ENCODE data around the gene MYO18B.

MYO18B gene

DNA sequence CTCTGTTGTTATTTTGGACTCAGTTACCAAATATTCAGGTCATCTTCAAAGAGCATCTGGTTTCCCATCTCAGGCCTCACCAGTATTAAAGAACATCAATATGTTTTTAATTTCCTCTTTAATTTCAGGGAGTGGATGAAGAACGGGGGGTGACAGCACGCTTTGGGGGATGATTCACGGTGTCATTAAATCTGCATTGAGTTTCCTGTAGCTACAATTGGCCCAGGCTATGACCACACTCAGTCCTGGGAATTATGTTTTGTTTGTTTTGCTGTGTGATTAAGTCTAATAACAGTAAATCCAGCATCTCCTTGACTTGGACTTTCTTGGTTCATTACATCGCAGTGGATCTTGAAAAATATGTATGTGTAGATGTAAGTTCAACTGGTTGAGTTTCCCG lies 277.6 kb downstream of the MYO18B start:
- no peak overlapping the region for H3K27ac ChIP-seq
- DNase-seq (ENCODE audit: low read depth, low spot score), result no peak

DNA sequence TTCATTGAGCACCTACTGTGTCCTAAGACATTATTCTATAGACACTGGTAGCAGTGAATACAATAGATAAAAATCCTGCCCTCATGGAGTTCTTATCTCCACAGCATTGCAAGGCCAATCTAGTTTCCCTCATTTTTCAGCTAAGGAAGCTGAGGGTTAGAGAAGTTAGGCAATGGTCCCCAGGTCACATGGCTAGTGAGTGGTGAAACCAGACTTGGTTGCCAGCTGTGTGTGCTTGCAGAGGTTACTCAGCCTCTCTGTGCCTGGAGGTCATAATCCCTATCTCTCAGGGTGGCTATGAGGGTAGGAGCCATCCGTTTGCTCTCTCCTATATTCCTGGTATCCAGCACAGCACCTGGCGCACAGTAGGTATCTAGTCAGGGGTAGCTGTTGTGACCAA lies 279.5 kb downstream of the MYO18B start:
- H3K27ac ChIP-seq, result no peak overlapping the region

DNA sequence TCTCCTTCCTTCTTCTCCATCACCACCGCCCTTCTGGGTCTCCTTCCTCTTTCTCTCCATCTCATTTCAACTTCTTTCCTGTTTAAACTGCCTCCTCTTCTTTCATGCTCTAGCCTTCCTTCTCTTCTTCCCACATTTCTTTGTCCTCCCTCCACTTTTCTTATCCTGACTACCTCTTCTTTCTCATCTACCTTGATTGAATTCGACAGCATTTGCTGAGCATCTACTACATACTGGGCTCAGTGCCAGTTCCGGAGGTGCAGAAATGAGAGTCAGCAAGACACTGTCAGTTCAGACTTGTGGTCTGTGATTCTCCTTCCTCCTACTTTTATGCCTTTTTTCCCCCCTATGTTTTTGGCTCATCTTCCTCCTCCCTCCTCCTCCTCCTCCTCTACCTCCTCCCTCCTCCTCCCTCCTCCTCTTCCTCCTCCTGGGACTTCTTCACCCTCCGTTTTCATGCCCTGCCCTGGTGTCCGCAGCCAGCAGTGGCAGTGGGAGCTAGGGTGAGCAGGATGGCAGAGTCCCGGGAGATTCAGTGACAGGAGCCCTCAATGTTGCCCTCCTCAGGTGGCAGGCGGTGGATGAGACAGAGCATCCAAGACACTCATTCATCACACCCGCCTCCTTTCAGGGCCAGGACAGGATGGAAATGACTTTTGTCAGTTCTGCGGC lies 281.3 kb downstream of the MYO18B start:
- H3K27ac ChIP-seq, result no peak overlapping the region
- no peak for DNase-seq (ENCODE audit: low read depth, low spot score)

More for the DNA sequence above, 279.5 kb downstream of the MYO18B start:
- no peak for DNase-seq (ENCODE audit: low read depth, low spot score)

- H3K27ac ChIP-seq, result no peak overlapping the region
These were observed 283.6 kb downstream of the MYO18B start for GRCh38 chr22:26025626-26026025.

DNA sequence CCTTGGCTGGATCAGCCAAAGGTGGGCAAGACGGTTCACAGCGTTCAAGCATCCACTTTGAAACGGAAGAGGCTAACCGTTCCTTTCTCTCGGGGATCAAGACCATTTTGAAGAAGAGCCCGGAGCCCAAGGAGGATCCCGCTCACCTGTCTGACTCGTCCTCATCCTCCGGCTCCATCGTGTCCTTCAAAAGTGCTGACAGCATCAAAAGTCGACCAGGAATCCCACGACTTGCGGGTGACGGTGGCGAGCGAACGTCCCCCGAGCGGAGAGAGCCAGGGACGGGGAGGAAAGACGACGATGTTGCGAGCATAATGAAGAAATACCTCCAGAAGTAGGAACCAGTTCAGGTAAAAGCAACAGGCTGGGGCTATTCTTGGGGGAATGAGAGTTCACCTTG lies 285.4 kb downstream of the MYO18B start:
- no peak for DNase-seq (ENCODE audit: low read depth, low spot score)
- no peak overlapping the region for H3K27ac ChIP-seq

More at GRCh38 chr22:26025626-26026025, 283.6 kb downstream of the MYO18B start:
- DNase-seq (ENCODE audit: low read depth, low spot score), result no peak

- no peak overlapping the region for H3K27ac ChIP-seq
- DNase-seq (ENCODE audit: low read depth, low spot score), result no peak
These were observed 289.7 kb downstream of the MYO18B start for GRCh38 chr22:26031641-26032040.

GRCh38 chr22:26033071-26033470 lies 291.1 kb downstream of the MYO18B start:
- no peak for DNase-seq (ENCODE audit: low read depth, low spot score)
- H3K27ac ChIP-seq, result no peak overlapping the region

GRCh38 chr22:26033586-26033985 lies 291.6 kb downstream of the MYO18B start:
- DNase-seq (ENCODE audit: low read depth, low spot score), result no peak

GRCh38 chr22:26035523-26035922 lies 293.5 kb downstream of the MYO18B start:
- no peak overlapping the region for H3K27ac ChIP-seq
- no peak for DNase-seq (ENCODE audit: low read depth, low spot score)

More at GRCh38 chr22:26033586-26033985, 291.6 kb downstream of the MYO18B start:
- H3K27ac ChIP-seq, result no peak overlapping the region

DNA sequence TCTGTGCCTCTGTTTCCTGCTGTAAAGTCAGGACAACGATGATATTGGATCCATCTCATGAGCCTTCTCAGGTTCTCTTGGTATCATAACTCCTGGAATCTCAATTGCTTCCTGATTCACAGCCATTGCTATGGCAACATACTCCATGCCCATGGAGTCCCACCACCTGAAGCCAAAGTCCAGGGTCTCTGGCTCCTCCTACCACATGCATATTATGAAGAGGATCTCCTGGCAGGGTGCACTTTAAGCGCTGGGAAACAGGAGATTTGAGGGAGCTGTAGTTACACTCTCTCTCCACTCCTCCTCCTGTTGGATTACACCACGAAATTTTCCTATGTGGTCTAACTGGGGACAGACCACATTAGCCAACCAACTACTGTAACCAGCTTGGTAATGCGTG lies 296.4 kb downstream of the MYO18B start:
- no peak for DNase-seq (ENCODE audit: low read depth, low spot score)
- no peak overlapping the region for H3K27ac ChIP-seq

DNA sequence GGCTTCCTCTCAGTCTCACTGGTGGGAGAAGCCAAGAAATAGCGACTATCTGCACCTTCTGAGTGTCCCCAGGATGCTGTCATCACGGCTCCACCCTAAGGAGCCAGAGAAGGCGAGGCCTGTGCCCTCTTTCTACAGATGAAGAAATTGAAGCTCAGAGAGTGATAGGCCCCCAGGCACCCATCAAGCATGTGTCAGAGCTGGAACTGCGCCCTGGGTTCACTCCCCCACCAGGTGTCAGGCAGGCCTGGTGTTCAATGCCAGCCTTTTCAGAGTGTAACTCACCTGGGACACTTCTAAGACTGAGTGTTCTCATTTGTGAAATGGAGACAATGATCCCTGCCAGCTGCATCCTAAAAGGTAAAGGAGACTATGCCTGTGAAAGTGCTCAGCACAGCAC lies 299.9 kb downstream of the MYO18B start:
- no peak overlapping the region for H3K27ac ChIP-seq
- no peak for DNase-seq (ENCODE audit: low read depth, low spot score)

GRCh38 chr22:26043031-26043430 lies 301.0 kb downstream of the MYO18B start:
- H3K27ac ChIP-seq, result no peak overlapping the region
- DNase-seq (ENCODE audit: low read depth, low spot score), result no peak

DNA sequence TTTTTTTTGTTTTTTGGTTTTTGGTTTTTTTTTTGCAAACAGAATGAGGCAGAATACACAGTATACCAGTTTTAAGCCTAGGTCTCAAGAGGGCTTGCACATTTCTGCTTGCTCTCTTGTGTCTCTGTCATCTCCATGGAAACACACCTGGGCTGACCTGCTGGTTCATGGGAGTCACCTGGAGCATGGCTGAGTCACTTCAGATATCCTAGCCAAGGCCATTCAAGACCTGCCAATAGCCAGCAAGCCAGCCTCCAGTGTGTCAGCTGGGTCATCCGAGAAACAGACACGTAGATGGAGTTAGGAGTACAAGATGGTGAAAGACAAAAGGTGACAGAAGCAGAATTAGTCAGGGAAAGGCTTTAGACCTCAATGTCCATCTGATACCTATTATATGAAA lies 303.1 kb downstream of the MYO18B start:
- DNase-seq (ENCODE audit: low read depth, low spot score), result no peak
- H3K27ac ChIP-seq, result no peak overlapping the region

GRCh38 chr22:26045860-26046259 lies 303.9 kb downstream of the MYO18B start:
- no peak for DNase-seq (ENCODE audit: low read depth, low spot score)
- H3K27ac ChIP-seq, result no peak overlapping the region

GRCh38 chr22:26047516-26047915 lies 305.5 kb downstream of the MYO18B start:
- H3K27ac ChIP-seq, result no peak overlapping the region
- no peak for DNase-seq (ENCODE audit: low read depth, low spot score)

GRCh38 chr22:26047920-26048319 lies 305.9 kb downstream of the MYO18B start:
- no peak for DNase-seq (ENCODE audit: low read depth, low spot score)
- no peak overlapping the region for H3K27ac ChIP-seq

DNA sequence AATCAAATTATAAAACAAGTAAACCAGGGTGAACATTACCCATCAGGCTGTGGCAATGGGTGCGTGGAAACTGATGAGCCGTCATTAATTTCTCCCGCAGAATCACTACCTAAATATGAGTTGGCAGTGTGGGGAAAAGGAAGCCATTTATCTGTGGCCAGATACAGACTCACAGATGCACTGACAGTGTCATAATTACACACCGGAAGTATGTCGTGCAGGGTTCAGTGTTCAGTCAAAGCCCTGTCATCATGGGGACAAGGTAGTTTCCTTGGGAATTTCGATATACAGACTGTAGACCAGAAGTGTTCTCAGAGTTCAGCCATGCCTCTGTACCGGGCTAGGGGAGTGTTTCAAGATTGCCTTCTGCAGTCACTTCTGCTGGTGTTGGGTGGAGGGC lies 308.1 kb downstream of the MYO18B start:
- DNase-seq (ENCODE audit: low read depth, low spot score), result no peak

DNA sequence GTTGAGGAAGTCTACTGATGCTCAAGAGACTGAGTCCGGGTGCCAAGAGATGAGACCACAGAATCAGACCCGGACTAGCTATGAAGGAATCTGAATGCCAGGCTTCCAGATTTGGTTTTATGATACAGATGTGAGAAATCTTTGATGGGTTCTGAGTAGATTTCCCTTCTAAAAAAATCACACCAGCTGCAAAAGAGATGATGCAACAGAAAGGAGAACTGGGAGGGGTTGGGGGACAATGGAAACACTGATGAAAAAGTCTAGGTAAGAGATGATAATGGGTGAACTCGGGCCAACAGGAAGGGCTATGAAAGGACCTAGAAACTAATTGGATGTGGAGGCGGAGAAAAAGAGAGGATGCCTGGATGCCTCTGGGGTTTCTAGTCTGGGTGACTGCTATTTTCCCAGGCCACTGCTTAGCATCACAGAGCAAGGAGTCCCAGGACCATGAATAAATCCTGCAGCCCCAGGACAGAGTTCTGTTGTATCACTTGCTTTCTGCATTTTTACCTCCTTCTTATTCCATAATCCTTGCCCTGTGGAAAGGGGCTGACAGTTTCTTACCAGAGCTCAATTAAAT lies 311.8 kb downstream of the MYO18B start:
- H3K27ac ChIP-seq, result no peak overlapping the region
- DNase-seq (ENCODE audit: low read depth, low spot score), result no peak

More for the DNA sequence above, 308.1 kb downstream of the MYO18B start:
- no peak overlapping the region for H3K27ac ChIP-seq

DNA sequence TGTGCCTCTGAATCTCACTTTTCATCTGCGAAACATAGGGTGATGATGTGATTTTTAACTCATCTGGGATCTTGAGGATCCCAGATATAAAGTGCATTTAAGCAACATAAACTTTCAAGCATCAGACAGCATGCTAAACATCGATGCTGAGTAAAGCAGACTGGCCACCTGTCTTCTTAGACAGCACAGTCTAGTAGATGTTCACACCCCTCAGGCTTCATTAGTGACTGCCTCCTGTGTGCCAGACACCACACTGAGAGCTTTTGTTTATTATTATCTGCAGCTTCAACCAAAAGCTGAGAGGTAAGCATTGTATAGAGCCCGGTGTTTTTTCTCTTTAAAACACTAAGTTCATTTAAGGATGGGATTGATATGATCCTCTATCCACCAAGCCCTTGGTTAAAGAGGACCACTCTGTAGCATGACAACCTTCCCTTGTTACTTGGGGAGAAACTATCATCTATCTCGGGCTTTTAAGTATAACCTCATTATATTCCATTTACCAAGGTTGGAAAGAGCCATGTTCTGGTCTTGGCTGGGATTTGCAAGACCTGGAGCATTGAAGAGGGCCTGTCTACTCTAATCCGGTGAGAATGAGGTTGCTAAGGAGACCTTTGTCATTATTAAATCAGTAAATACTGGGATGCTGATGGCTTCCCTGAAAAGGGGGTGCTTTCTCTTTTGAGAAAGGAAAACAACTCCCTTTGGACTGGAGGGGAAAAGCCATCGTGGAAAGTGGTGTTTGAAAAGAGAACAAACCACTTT lies 313.0 kb downstream of the MYO18B start:
- no peak for DNase-seq (ENCODE audit: low read depth, low spot score)

GRCh38 chr22:26055693-26056092 lies 313.7 kb downstream of the MYO18B start:
- DNase-seq (ENCODE audit: low read depth, low spot score), result no peak
- no peak overlapping the region for H3K27ac ChIP-seq

More for the DNA sequence above, 313.0 kb downstream of the MYO18B start:
- H3K27ac ChIP-seq, result no peak overlapping the region

DNA sequence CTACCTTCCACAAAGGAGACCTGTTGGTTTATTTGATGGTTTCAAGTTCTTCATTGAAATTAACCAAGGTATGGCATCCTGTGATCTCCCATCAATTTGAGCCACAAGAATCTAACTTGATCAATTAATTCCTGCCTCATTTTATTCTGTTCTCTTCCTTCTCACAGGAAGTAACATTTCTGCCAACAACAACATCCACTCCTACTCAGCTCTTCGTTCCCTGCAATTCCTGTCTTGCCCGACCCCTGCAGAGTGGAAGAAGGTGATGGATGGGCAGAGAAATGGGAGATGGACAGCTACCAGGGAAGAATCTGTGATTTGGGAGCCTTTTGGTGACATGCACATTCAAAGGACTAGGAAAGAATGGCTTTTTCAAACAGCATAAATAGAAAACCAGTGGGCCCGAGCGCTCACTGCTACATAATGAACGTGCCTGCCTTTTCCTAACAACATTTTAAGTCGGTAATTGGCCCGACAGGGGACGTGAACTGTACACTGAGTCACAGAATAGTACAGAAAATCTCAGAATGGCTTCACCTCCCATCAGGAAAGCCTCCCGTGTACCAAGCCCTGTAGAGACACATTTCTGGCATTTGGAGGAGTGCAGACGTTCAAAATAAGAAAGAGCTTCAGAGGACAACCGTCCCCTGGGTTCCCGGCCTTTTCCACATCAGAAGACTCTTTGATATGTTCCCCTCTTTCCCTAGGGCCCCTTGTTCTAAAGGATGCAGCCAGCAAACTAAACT lies 314.6 kb downstream of the MYO18B start:
- DNase-seq (ENCODE audit: low read depth, low spot score), result no peak
- no peak overlapping the region for H3K27ac ChIP-seq
